GM18505 (cell line): ENCODE measurements around the gene TCL1B.

Experiments used
- ATAC-seq: cut with Tn5 transposase; IDR thresholded peaks from one replicate; pipeline ENCODE4 v1.9.1; 2021; ENCODE audit not compliant: unreplicated experiment
- POLR2A ChIP-seq: IDR thresholded peaks from 4 replicates; pipeline ENCODE4 v1.6.1; 2011; ENCODE audit warnings: borderline replicate concordance; ENCODE audit not compliant: insufficient read depth, insufficient read length; ENCODE audit errors: extremely low read depth

Gene TCL1B

DNA sequence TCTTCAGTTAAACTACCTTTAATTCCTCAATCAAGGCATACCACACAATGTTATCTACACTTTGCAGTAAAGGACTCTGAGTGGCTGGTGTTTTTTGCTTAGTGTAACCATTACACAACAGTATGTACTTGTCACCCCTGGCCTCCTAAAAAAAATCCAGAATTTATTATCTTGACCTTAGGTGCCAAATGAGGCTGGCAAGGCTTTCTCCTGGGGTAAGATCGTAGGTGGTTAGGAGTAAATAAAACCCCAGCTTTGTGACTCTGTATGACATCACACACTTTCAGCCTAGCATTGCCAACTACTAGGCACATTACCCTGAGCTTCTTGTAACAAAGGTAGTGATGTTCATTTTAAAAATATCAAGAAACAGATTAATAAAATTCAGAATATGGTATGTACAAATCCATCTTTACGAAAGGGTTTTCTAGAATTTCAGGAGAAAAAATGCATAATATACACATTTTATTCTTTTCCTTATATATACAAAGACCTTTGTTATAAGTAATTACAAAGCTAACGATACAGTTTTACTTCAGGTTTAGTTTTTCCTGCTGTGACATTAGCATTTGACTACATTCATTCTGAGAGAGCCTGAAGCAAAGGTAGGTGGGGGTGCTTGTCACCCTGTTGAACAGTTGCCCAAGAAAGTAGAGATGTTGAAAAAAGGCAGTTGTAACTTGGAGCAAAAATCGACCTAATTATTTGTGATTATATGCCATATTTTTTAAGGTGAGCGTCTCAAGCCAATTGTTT, 14.2 kb downstream of the TCL1B start:
- ATAC-seq = no peak
- TF ChIP-seq POLR2A = no peak

DNA sequence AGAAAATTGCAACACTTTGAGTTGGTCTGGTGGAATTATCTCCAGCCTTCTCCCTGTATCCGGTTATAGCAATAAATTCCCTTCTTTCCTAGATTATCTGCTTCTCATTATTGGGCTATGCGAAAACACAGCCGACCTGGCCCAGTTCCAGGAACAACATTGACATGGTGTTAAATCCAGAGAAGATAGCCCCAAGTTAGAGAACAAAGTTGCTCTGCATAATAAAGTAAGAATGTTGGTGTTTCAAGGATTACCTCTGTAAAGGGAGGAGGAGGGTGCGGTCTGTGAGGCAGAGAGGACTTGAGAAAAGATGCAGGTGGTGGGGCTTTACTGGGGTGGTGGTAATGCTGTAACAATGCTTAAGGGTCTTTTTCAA, 15.6 kb downstream of the TCL1B start:
- TF ChIP-seq POLR2A = no peak

DNA sequence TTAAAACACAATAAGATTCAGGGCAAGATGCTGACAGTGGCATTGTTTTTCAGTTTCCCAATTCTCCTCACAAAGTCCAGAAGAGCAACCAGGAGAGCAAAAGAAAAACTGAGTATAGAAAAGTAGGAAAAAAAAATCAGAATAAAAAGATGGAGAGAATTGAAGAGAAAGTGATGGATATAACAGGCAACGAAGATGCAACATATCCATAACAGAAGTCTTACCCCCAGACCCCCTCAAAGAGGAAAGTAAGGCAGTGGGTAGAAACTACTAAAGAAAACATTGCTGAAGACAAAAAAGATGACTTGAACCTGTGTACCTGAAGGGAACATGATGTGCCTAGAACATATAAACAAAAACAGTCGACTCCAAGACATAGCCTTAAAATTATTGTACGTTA, 17.1 kb downstream of the TCL1B start:
- no peak for TF ChIP-seq POLR2A
- ATAC-seq = no peak

More for the DNA sequence above, 15.6 kb downstream of the TCL1B start:
- ATAC-seq = no peak

DNA sequence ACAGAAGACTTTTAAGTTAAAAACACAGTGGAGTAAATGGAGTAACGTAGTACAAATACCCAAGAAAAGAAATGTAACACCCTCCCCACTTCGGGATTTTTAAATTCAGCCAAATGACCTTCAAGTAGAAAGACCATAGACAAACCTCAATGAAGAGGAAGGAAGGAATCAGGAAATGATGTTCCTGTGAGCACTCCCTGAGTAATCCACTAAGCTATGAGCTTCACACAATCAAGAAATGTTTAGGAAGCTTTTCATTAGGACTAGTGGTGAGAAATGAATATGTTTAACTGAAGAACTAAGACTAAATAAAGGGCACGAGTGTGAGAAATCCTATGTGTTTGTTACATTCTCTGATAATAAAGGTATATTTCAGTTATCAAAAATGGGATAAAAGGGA, 17.6 kb downstream of the TCL1B start:
- TF ChIP-seq POLR2A = no peak
- ATAC-seq = no peak

DNA sequence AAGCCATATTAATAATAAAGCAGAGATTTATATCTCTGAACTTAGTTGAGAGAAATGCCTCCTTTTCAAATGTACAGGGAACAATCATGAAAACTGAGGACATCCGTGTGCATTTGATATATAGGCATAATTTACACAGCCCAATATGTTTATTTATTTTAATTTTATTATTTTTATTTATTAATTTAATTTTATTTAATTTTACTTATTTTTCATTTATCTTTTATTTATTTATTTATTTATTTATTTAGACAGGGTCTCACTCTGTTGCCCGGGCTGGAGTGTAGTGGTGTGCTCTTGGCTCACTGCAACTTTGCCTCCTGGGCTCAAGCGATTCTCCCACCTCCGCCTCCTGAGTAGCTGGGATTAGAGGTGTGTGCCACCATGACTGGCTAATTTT, 19.3 kb downstream of the TCL1B start:
- no peak for ATAC-seq
- no peak for TF ChIP-seq POLR2A

DNA sequence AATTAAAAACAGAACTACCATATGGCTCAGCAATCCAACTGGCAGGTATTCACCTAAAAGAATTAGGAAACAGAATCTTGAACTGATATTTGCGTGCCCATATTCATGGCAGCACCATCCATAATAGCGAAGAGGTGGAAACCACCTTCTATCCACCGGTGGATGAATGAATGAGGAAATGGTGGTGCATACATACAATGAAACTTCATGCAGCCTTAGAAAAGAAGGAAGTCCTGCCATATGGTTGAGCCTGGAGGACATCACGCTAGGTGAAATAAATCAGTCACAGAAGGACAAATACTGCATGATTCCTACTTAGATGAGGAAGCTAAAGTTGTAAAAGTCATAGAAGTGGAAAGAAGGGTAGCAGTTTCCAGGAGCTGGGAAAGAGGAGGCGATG, 21.1 kb downstream of the TCL1B start:
- no peak for TF ChIP-seq POLR2A
- no peak for ATAC-seq

DNA sequence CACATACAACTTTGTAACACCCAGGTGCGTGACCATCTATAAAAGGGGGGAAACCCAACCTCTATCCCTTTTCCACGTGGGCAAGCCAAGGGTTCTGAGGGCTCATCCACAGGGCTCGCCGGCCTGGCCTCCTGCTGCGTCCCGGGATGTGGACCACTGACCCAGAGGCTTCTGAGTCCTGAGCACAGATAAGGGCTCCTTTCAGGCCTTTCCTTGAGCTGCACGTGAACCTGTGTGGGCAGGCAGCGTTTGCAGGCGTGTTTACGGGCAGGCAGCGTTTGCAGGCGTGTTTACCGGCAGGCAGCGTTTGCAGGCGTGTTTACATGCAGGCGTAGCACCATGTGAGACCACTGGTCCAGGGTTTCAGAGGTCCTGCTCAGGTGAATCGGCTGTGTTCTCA, 23.9 kb downstream of the TCL1B start:
- no peak for TF ChIP-seq POLR2A
- ATAC-seq = no peak

DNA sequence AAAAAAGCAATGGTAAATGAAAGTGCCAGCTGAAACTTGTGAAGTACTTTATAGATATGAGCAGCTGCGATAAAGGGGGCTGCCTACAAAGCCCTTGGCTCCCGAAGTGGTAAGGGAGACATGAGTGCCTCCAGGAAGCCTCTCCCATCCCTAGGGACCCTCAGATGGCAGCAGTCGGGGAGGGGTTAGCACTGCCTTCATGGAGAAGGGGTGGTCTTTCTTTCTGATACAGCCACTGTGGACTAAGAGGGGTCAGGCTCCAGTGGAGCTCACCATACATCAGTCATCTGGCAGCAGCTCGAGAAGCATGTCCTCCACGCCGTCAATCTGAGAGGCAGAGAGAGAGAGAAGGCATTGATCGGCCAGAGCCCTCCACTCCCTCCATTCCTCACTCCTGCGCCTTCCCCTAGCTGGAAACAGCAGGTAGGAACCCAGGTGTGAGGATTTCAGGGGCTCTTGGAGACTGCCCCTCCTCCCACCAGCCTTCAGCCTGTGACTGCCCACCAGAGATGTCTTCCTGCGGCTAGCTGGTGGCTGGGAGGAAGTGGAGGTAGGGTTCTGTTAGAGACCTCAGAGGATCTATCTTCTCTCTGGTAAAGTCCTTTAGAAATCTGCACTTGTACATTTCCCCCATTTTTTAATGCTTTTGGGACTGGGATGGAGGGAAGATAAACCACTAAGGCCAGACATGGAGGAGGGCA, 25.4 kb downstream of the TCL1B start:
- no peak for TF ChIP-seq POLR2A
- ATAC-seq = no peak

DNA sequence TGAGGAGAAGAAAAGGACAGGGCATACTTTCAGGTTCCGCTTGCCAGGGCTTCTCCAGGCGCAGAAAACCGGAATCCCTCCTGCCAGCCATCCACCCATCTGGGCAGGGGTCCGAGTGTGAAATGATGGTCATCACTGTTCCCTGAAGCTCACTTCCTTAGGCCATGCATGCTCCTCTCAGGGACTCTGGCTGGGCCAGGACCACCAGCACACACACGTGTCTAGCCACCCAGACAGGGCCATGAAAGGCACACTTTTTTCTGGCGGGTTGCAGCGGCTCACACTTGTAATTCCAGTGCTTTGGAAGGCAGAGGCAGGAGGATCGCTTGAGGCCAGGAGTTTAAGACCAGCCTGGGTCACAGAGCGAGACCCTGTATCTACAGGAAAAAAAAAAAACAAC, 26.2 kb downstream of the TCL1B start:
- no peak for TF ChIP-seq POLR2A
- no peak for ATAC-seq

DNA sequence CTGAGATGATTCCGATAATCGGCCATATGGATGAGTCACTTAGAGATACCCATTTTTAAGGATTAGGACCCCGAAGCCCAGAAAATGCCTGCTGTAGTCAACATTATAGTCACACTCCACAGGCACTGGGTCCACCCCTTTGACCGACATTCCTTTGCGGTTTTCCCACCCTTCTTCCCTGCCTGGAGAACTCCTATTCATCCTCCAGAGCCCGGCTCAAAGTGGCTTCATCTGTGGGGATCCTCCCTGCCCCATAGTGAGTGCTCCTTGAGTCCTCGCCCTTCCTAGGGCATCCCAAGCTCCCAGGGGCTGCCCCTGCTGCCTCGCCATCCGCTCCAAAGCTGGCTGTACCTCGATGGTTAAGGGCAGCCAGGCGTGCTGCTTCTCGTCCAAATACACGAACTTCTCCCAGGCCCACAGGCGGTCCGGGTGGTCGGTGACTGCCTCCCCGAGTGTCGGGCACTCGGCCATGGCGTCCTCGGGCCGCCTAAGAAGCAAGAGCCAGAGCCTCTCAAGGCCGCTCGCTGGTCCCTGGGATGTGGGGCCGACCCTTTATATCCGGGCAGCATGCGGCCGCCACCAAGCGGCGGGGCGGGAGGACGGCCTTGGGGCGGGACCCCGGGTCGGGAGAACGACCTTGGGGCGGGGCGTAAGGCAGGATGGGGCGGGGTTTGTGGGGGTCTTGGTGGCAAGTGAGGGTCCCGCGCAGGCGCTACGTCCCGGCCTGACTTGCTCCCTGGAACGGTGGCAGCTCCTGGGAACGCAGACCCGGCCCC, 27.6 kb downstream of the TCL1B start, which contains the start of gene TCL1A:
Gene TCL1A, minus strand, starts transcription at position 530 of the 776 bp plus-strand sequence. Its CDS starts 59 bp downstream, at position 471.
- peak; percentile 68 for ATAC-seq
- peak; percentile 94 for TF ChIP-seq POLR2A

DNA sequence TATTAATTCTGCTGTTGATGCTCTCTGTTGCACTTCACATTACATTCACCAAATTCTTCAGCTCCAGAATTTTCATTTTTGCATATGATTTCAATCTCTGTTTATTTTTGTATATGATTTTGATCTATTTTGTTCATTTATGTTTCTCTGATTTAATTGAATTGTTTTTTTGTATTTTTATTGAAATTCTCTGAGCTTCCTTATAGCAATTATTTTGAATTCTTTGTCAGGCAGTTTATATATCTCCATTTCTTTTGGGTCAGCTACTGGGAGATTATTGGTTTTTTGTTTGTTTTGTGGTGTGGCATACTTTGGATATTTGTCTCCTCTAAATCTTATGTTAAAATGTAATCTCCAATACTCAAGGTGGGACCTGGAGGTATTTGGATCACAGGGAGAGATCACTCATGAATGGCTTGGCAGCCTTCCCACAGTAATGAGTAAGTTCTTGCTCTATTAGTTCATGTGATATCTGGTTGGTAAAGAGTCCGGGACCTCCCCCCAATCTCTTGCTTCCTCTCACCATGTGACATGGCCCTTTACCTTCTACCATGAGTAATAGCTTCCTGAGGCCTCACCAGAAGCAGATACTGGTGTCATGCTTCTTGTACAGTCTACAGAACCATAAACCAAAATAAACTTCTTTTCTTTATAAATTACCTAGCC, 36.4 kb downstream of the TCL1B start:
- ATAC-seq = no peak
- TF ChIP-seq POLR2A = no peak

DNA sequence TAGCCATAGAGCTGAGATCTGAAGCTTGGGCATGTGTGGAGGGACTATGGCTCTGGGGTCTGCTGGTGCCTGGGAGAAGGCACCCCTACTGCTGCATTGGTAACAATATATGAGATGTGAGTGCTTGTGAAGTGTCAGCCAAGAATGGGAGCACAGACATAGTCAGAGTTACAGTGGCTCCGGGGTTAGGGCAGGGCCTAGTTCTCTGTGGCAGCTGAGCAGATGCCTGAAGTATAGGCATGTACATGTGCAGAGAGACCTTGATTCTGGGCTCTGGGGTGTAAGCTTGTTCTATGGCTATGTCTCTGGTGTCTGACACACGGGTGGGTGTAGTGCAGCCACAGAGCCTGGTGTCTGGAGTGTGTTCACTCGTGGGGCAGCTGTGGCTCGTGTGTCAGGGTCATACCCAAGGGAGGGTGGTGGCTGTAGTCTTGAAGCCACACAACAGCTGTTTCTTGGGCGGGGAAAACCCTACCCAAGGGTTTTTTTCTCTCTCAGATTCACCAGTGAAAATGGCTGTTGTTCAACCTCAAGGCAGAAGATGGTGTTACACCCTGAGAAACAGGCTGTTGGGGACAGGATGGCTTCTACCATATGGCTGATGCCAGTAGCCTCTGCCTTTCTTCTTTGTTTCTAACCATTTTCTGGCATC, 39.6 kb downstream of the TCL1B start:
- no peak for TF ChIP-seq POLR2A
- peak; percentile 76 for ATAC-seq
